Heart left ventricle (tissue), 13 donors: ENCODE measurements around the gene AP3S2.

Experiments used
- CTCF ChIP-seq, 12 donors: fragments of 200-600 bp; sonication (generic) in 4 of 12; IDR thresholded peaks; one replicate each; pipeline versions ENCODE4 v1.5.0 to v1.8.0; 2018 to 2022; ENCODE audit warnings: antibody characterized with exemption in 12 of 12, mild to moderate bottlenecking in 5 of 12
- POLR2A ChIP-seq, 2 donors: fragments of 450-650 bp; IDR thresholded peaks; one replicate each; pipeline ENCODE4 v1.6.1; 2017; ENCODE audit warnings: antibody characterized with exemption in 2 of 2, mild to moderate bottlenecking in 2 of 2, moderate library complexity in 2 of 2
- donor health status: ischemic (EF 13 %, LVEDD 7.1; RV severe dilation, severe dysfunction).
- donor health status: DM: no; HTN: yes; CAD: no.
- donor health status: DM: no; HTN: no; CAD: no.
- donor health status: ischemic (EF 25% LVEDD 6.9; RV normal size, moderate dysfunction).
- donor health status: ischemic (EF 25% LVEDD 5.7; RV mildly dilated, moderate dysfunction).
- donor health status: ischemic (EF 35%, LVEDD 5.7; RV mildly dilated, moderate dysfunction).
- donor health status: nonischemic (EF 11% LVEDD 7.7; RV severe dilation, severe dysfunction).
- donor health status: DM: yes; HTN: yes; CAD: no.
- donor health status: PGD.
- donor health status: ischemic (EF 29% LVEDD 5.4; RV normal size, mild dysfunction).
- donor health status: nonischemic (EF 23%, LVEDD 6.1; RV moderate dilation, normal function).

- TF ChIP-seq CTCF (IDR thresholded peaks at IDR 0.05) (no peak), POLR2A (IDR thresholded peaks at IDR 0.05) (no peak)
Observed at GRCh38 chr15:89939910-89940309, 46.1 kb upstream of the AP3S2 start.
